Non-pigmented ciliary epithelial cell (primary cell): ENCODE measurements around the gene DNAJC12.
"Not testable (repeated sequence)": the region's sequence is repeated elsewhere in the genome, so short reads cannot be mapped to it uniquely, and the experiment has no call there.

ENCODE experiments used
- DNase-seq: peaks from one replicate; pipeline ENCODE4 v3.0.0-alpha.2; 2010; ENCODE audit warnings: low read depth

DNAJC12 gene

DNA sequence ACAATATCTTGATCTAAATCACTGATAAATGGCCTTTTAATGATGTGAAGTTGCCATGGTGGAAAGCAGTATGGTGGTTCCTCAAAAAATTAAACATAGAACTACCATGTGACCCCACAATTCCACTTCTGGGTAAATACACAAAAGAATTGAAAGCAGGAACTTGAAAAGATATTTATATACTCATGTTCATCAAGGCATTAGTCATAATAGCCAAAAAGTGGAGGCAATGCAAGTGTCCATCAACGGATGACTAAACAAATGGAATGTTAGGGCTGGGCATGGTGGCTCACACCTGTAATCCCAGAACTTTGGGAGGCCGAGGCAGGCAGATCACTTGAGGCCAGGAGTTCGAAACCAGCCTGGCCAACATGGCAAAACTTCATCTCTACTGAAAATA, 2.0 kb upstream of the DNAJC12 start:
- DNase-seq, result no peak

DNA sequence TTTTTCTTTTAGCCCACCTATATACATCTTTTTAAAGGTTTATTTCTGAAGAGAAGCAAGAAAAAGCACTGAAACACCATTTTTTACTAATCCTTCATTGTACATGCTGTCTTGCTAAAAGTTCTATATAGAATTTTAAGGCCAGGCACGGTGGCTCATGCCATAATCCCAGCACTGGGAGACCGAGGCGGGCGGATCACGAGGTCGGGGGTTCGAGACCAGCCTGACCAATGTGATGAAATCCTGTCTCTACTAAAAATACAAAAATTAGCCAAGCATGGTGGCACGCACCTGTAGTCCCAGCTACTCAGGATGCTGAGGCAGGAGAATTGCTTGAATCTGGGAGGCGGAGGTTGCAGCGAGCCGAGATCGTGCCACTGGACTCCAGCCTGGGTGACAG, 1.5 kb upstream of the DNAJC12 start:
- DNase-seq, result not testable (repeated sequence)

DNA sequence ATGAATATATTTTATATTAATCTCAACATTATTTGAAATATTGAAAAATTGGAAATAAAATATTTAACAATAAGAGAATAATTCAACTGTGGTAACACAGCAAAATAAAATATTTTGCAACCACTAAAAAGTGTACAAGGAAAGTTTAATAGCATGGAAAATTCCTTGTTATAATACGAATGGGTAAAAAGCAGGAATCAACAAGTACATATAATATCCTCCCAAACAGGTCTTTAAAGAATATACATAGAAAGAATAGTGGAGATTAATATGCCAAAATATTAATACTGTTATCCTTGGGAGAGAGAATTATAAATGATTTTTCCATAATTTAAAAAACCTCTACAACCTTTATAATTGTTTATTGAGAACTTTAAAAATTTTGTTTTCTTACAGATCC, 1.0 kb downstream of the DNAJC12 start:
- no peak for DNase-seq

DNA sequence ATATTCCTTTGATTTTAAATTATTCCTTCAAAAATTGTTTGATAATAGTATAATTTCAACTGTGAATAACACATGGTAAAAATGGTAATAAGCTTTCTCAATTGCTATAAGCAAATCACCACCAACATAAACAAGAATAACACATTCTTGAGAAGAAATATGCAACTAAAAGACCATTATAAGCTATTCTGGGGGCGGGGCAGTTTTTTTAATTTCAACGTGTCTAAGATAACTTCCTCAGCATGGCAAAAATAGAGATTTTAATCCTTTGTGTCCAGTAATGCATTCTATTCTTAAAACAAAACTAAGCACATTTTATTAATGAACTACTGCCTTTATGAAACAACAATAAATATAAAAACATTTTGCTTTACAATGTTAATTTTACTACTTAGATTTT, 1.5 kb downstream of the DNAJC12 start:
- DNase-seq, result no peak

DNA sequence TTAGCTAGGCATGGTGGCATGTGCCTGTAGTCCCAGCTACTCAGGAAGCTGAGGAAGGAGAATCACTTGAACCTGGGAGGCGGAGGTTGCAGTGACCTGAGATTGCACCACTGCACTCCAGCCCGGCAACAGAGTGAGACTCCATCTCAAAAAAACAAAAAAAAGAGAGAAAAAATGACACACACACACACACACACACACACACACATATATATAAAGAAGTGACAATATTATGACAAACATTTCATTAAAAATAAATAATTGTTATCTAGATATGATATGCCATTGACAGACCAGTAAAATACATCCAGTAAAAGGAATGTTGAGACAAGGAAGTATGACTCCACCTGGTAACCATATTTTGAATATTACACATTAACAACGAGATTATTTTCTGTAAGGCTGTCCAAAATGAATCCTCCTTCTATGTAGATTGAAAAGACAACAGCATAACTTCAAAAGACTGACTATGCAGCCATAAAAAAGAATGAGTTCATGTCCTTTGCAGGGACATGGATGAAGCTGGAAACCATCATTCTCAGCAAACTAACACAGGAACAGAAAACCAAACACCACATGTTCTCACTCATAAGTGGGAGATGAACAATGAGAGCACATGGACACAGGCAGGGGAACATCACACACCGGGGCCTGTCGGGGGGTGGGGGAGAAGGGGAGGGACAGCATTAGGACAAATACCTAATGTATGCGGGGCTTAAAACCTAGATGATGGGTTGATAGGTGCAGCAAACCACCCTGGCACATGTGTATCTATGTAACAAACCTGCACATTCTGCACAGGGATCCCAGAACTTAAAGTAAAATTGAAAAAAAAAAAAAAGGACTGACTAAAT, 2.2 kb downstream of the DNAJC12 start:
- DNase-seq, result not testable (repeated sequence)

DNA sequence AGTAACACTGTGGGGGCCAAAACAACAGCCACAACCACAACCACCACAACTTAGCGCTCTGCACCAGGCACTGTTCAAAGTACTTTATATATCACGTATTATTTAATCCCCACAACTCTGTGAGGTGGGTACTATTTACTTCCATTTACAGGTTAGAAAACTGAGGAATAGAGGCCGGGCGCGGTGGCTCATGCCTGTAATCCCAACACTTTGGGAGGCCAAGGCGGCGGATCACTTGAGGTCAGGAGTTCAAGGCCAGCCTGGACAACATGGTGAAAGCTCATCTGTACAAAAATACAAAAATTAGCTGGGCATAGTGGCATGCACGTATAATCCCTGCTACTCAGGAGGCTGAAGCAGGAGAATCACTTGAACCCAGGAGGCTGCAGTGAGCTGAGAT, 3.6 kb downstream of the DNAJC12 start:
- DNase-seq, result no peak

DNA sequence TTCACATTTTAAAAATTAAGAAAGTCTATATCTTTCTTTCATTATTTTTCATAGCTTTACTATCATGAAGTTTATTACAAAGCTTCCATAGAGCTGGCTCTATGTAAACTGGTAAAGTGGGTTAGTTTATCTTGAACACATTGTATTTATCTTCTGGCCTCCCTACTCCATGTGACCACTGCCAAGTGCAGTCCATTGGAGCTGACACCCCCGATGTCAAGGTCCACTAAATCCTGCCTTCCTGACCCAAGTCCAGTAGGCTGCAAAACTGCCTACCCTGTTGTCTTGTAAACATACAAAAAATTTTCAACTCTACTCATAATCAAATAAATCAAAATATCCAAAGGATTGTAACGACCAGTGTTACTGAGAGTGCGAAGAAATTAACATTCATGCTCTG, 10.2 kb downstream of the DNAJC12 start:
- no peak for DNase-seq

DNA sequence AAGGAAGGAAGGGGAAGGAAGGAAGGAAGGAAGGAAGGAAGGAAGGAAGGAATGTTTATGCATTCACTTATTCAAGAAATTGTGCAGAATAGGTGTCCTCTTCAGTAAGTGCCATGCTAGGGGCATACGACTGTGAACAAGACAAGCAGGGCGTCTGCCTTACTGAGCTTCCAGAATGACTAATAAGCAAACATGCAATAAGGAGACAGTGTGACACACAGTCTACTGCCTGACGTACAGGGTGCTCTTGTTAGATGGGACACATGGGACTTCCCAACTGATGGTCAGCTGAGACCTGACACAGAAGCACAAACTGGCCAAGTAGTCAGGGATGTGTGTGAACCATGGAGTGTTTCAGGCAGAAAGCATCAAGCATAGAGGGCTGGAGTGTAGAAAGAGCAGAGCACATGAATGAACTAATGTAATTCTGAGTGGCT, 18.2 kb downstream of the DNAJC12 start:
- DNase-seq, result no peak

DNA sequence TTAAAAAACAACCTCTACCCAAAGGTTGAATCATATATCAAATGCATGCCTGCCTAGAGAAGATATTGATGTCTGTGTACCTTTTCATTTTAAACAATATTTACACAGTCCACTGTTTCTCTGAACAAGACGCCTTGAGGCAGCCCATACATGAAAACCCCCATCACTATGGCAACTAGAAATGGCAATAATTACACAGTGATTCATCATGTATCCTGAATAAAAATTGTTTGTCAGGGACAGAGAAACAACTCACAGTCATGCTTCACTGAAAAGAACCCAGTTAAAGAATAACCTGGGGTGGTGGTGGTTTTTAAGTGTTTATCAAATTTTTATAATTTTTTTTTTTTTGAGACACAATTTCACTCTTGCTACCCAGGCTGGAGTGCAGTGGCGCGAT, 19.7 kb downstream of the DNAJC12 start:
- DNase-seq, result no peak

DNA sequence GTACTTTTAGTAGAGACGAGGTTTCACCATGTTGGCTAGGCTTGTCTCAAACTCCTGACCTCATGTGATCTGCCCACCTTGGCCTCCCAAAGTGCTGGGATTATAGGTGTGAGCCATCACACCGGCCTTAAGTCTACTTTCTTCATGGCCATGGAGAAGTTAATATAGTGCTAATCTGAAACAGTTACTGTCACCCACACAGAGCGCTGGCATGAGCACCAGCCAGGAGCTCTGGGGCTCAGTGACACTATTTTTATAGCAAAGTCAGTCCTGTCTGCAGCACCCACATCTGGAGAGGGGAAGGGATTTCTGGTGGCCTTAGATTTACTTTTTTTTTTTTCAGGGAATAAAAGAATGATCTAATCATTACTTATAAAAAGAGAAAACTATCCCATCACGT, 21.3 kb downstream of the DNAJC12 start:
- no peak for DNase-seq

DNA sequence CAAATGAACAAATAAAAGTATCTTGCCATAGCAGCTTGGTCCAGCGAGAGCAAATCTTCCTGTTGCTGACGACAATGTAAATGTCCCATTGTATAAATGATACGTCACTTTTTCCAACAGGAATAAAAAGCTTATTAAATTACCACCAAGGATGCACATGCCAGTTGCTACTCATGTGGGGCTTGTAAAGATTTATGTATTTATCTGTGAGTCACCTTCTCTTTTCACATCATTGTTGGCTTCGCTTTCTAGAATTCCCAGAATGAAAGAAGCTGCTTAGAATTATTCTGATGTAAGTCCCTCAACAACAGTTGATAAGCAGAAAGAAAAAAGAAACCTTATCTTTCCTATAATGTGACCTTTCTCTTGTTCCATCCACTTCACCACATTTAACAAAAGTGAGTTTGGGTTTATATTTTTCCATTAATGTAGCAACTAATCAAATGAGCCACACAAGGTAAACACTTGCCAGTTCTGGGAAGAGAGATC, 22.4 kb downstream of the DNAJC12 start:
- DNase-seq, result no peak

DNA sequence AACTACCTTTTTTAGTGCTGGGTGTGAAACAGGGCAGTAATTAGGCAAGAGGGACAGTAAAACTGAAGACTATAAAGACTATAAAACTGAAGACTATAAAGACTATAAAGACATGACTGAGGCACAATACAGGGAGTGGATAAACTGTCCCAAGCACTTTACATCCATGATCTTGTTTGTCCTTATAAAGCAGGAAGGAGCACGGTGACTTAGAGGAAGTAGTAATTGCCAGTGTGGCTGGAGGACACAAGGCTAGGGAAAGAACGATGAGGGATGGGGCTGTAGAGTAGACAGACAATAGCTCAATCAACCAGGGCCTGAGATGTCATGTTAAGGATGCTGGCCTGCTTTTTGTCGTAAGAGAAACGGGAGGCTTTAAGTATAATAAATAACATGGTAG, 26.0 kb downstream of the DNAJC12 start:
- DNase-seq, result no peak

DNA sequence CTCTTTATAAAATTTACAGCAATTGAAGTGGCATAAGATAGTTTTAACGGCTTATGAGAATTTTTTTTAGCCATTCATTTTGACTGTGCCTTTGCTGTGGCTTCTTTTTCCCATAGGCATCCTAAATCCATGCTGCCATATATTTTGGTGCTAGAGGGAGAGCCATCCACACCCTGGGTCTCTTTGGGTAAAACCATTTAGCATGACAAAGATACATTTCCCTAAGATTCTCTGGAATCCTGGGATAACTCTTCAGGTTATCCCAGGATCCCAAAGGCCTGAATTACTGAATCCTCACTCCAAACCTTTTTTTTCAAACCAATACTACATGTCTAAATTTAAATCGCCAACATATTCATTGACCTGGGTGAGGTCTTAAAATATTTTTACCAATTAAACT, 28.9 kb downstream of the DNAJC12 start:
- no peak for DNase-seq

DNA sequence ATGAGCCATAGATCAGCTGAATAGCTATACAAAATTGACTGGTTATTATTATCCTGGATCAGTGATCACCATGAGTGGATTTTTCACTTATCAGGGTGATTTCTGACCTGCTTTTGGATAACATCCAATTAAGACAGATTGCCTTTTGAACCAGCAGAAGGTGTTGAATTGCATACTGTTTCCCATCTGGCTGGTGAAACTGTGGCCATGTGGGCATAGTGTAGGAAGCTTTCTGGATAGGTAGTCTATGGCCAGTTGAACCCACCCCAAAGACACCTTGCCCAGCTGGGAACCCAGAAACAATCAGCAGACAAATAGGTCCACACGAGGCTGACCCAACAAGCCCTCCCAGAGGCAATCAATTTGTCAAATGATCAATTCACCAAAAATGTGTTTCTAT, 29.3 kb downstream of the DNAJC12 start:
- no peak for DNase-seq

DNA sequence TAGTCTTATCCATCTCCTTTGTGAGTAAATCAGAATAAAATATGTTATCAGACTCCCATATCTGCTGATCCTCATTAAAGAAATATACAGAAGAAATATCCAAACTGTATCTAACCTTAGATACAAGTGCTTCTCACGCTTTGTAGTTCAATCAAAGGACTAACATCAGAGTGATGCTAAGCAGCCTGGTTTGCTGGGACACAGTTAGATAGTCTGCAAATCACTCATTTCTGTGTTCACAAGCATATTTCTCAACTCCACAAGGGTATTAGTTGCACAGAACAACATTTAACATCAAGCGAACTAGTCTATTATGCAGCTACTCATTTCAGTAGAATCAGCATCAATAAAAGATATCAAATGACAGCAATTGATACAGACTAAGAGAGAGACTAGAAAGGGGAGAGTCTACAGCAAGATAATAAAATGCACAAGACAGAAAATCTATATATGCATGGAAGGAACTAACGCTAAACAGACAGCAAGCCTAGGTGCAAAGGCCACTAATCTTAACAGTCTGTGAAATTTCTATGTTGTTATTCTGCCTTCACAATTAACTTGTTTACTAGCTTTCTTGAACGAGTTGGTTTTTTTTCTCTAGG, 30.0 kb downstream of the DNAJC12 start:
- no peak for DNase-seq

DNA sequence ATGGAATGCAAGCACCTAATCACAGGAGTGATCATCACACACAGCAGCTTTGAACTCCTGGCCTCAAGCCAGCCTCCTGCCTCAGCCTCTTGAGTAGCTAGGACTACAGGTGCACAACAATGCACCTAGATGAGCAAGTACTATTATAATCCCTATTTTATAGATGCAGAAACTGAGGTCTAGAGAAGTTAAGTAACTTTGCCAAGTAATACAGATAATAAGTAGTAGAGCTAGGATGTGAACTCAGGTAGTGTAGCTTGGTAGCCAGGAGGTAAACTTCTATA, 33.7 kb downstream of the DNAJC12 start:
- DNase-seq, result no peak

DNA sequence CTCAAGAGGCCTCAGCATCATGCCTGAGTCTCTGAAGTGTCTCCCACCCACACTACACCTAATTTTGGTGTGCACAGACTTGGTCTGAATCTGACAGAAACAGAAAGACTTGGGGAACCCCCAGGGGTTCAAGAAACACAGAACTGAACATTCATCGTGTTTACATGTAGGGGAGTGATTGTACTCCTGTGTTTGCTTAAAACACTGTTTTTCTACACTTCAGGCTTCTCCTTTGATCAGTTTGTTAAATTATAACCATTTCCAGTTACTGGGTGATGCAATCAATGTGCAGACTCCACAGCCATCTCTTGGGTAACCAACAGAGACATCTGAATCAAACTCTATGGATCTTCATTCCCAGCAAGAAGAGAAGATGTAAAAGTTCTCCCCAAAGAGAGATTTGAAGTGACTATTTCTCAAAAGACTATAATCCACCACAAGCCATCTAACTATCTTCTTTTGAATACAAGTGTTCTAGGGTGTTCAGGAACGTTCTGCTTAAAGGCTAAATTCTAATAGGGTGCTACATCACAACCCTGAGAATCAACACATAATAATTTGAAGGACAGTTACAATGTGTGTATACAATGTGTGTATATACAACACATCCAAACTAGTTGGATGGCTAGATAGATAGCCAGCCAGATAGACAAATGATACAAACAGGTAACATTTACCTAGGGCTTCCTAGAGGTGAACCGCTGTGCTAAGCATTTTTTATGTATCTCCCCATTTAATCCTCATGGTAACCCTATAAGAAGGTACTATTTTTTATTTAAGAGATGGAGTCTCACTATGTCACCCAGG, 34.2 kb downstream of the DNAJC12 start:
- DNase-seq, result no peak

DNA sequence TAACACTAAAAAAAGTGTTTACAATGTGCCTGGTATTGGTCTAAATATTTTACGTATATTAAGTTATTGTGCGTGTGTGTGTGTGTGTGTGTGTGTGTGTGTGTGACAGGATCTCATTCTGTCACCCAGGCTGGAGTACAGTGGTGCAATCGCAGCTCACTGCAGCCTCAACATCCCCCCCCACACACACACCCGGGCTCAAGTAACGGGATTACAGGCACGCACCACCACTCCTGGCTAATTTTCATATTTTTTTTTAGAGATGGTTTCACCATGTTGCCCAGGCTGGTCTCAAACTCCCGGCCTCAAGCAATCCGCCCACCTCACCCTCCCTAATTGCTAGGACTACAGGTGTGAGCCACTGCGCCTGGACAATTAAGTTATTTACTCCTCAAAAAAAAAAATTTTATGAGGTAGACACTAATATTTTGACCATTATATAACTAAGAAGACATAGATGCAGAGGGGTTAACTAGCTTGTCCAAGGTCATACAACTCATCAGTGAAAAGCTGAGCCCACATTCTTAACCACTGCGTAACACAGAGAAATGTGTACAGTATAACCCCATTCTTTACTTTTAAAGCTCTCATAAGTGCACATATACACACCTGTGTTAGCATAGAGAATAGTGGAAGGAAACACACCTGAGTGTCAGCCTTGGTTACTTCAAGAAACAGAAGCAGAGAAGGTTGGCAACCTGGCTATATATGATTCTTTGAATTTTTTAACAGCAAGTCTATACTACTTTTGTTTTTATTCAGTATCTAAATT, 35.0 kb downstream of the DNAJC12 start:
- no peak for DNase-seq

DNA sequence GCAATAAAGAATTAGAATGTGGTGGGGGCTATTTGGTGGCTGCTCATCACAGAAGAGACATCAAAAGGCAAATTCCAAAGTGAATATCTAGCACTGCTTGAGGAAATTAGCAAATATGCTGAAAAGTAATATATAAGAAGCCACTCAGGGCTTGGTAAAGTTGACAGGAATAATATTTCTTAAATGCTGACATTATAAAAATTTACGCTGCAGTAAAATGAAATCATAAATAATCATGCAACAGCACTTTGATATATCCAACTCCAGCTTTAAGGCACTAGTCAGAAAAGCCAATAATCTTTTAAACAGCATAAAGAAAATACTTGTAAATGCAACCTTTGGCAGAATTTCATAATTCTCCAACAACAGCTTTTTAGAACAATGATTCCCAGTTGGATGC, 36.9 kb downstream of the DNAJC12 start:
- DNase-seq, result no peak

DNA sequence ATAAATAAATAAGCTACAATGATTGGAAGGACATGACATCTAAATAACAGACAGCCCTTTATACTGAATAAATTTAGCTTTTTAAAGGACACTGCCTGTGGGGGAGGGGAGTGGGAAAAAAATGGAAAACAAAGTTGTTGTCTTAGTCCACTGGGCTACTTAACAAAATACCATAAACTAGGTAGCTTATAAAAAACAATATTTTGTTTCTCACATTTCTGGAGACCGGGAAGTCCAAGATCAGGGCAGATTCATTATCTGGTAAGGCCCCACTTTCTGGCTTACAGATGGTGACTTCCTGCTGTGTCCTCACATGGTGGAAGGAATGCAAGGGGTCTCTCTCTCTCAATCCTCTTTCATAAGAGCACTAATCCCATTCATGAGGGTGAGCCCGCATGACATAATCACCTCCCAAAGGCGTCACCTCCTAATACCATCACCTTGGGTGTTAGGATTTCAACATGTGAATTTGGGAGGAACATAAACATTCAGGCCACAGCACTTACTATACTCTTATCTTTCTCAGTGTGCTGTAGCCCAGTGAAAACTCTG, 43.0 kb downstream of the DNAJC12 start:
- no peak for DNase-seq

DNA sequence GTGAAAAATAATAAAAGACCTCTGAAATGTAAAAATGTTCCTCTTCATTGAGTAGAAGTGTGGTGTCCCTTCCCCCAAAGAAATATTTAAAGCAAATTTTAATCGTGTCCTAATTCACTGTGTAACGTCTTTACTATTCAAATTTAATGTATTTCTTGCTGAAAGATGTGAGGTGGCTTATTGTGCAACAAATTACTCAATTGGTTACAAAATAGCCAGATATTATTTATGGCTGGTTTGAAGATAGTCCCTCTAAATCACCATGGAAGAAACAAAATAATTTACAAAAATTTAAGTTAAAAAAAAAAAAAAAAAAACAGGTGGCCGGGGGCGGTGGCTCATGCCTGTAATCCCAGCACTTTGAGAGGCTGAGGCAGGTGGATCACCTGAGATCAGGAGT, 43.7 kb downstream of the DNAJC12 start:
- DNase-seq, result no peak

DNA sequence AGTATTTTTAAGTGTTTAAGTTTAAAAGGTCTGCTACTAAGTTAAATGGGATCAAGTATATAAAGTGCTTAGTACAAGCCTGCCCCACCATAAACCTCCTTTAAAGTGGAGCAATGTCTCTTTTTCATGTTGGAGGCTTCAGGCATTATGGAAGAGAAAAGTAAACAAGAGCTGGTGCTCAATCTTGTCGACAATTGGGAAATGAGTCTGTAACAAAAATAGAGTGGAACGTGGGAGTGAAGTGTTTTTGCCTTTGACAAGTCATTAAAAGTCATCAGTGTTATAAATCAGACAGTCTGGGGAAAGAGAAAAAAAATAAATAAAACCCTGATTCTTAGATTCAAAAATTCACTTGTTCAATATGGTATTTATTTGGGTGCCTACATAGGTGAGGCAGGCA, 44.7 kb downstream of the DNAJC12 start:
- DNase-seq, result no peak
